IMR-90 (cell line): ENCODE data around the gene DOCK10. TPM values are rescaled to one million over a fixed set of nuclear protein-coding genes. Genes with fewer than 3 reads are reported as not detected.

Experiments used
- ATAC-seq: fragments of 200-7000 bp; cut with Tn5 transposase; 2 replicates; pipeline ENCODE4 v1.9.1; 2020; ENCODE audit warnings: low read depth, mild to moderate bottlenecking, moderate library complexity
- BruUV-seq: library from RNA; stranded (reverse); fragments of 400-500 nt; replicated peaks from 2 replicates; lab custom pipeline; 2021; lab: Mats Ljungman, UMichigan
- CTCF ChIA-PET: fragments of 300-600 bp; formaldehyde crosslinking; extraction: SDS; loops from one replicate; lab custom pipeline; 2021; ENCODE audit warnings: antibody characterized with exemption; lab: Yijun Ruan, JAX
- POLR2A ChIA-PET: fragments of 300-600 bp; sonication (Branson Sonifier 250); formaldehyde crosslinking; loops from one replicate; lab custom pipeline; 2022; ENCODE audit warnings: antibody characterized with exemption; ENCODE audit not compliant: unreplicated experiment; lab: Charles Lee
- DNase-seq: peaks from one replicate; pipeline ENCODE4 v3.0.0; 2013
- H2AFZ ChIP-seq: replicated peaks from 2 replicates; pipeline ENCODE3; 2013; ENCODE audit warnings: low read length, mild to moderate bottlenecking; ENCODE audit not compliant: poor library complexity
- H2AK5ac ChIP-seq: 2 replicates; pipeline ENCODE4 v1.6.1; 2013; ENCODE audit warnings: low read depth, low read length, inconsistent platforms
- H2AK9ac ChIP-seq: replicated peaks from 2 replicates; pipeline ENCODE3; 2013; ENCODE audit warnings: mild to moderate bottlenecking, low read depth, low read length, moderate library complexity; ENCODE audit not compliant: poor library complexity
- H2BK120ac ChIP-seq: 2 replicates; pipeline ENCODE4 v1.6.1; 2013; ENCODE audit warnings: low read depth, low read length, inconsistent platforms
- H2BK15ac ChIP-seq: 3 replicates; pipeline ENCODE4 v1.6.1; 2013; ENCODE audit warnings: low read depth, low read length, inconsistent platforms
- H2BK20ac ChIP-seq: 2 replicates; pipeline ENCODE4 v1.6.1; 2013; ENCODE audit warnings: low read depth, mild to moderate bottlenecking, inconsistent platforms, low read length, moderate library complexity
- H2BK5ac ChIP-seq: 2 replicates; pipeline ENCODE4 v1.6.1; 2013; ENCODE audit warnings: mild to moderate bottlenecking, low read depth, low read length, inconsistent platforms; ENCODE audit not compliant: poor library complexity, severe bottlenecking
- H3K14ac ChIP-seq: replicated peaks from 2 replicates; pipeline ENCODE4 v1.6.1; 2013; ENCODE audit warnings: low read depth, low read length, inconsistent platforms
- H3K18ac ChIP-seq: 2 replicates; pipeline ENCODE4 v1.6.1; 2013; ENCODE audit warnings: low read depth, low read length, control low read depth
- H3K23ac ChIP-seq: 2 replicates; pipeline ENCODE4 v1.6.1; 2013; ENCODE audit warnings: low read depth, low read length, inconsistent platforms
- H3K27ac ChIP-seq: 2 replicates; pipeline ENCODE4 v1.5.1; 2013; ENCODE audit warnings: mild to moderate bottlenecking, control low read depth, low read length; ENCODE audit not compliant: insufficient read depth
- H3K27me3 ChIP-seq: 2 replicates; pipeline ENCODE4 v1.6.1; 2013; ENCODE audit warnings: low read length; ENCODE audit not compliant: control insufficient read depth, insufficient read depth
- H3K36me3 ChIP-seq: 2 replicates; pipeline ENCODE4 v1.6.1; 2013; ENCODE audit warnings: low read length, mixed read lengths; ENCODE audit not compliant: control insufficient read depth, insufficient read depth
- H3K4ac ChIP-seq: 2 replicates; pipeline ENCODE4 v1.6.1; 2013; ENCODE audit warnings: low read depth, low read length, inconsistent platforms
- H3K4me1 ChIP-seq: 2 replicates; pipeline ENCODE4 v1.6.1; 2013; ENCODE audit warnings: low read length, mixed read lengths; ENCODE audit not compliant: control insufficient read depth, insufficient read depth
- H3K4me2 ChIP-seq: 2 replicates; pipeline ENCODE4 v1.6.1; 2013; ENCODE audit warnings: low read depth, mild to moderate bottlenecking, control low read depth, low read length, moderate library complexity
- H3K4me3 ChIP-seq: 2 replicates; pipeline ENCODE4 v1.5.1; 2013; ENCODE audit warnings: low read depth, mild to moderate bottlenecking, control low read depth, low read length, moderate library complexity; ENCODE audit not compliant: insufficient read depth
- H3K56ac ChIP-seq: 2 replicates; pipeline ENCODE4 v1.6.1; 2013; ENCODE audit warnings: low read length, inconsistent platforms; ENCODE audit not compliant: insufficient read depth; ENCODE audit errors: extremely low read depth
- H3K79me1 ChIP-seq, 2 experiments: 2 replicates each; pipeline ENCODE4 v1.6.1; 2013; ENCODE audit warnings: low read length in 2 of 2, inconsistent platforms in 1 of 2, low read depth in 1 of 2
- H3K9ac ChIP-seq: 2 replicates; pipeline ENCODE4 v1.6.1; 2013; ENCODE audit warnings: low read depth, low read length, control low read depth
- H3K9me1 ChIP-seq: 2 replicates; pipeline ENCODE4 v1.6.1; 2013; ENCODE audit warnings: low read length, inconsistent platforms; ENCODE audit not compliant: insufficient read depth
- H3K9me3 ChIP-seq: 2 replicates; pipeline ENCODE4 v1.6.1; 2013; ENCODE audit warnings: low read length; ENCODE audit not compliant: control insufficient read depth, insufficient read depth
- H4K20me1 ChIP-seq: 2 replicates; pipeline ENCODE4 v1.6.1; 2013; ENCODE audit warnings: low read length, inconsistent platforms; ENCODE audit not compliant: insufficient read depth
- H4K5ac ChIP-seq: 2 replicates; pipeline ENCODE4 v1.6.1; 2013; ENCODE audit warnings: mild to moderate bottlenecking, low read depth, low read length, control low read depth
- H4K8ac ChIP-seq, 2 experiments: 2 replicates each; pipeline ENCODE4 v1.6.1; 2013; ENCODE audit warnings: low read depth in 2 of 2, low read length in 2 of 2, control low read depth in 1 of 2, inconsistent platforms in 1 of 2
- H4K91ac ChIP-seq: 2 replicates; pipeline ENCODE4 v1.6.1; 2013; ENCODE audit warnings: low read depth, low read length, inconsistent platforms; ENCODE audit not compliant: insufficient read depth
- BHLHE40 ChIP-seq: fragments of 150-350 bp; IDR thresholded peaks from 2 replicates; pipeline ENCODE4 v1.6.1; 2016; ENCODE audit warnings: mild to moderate bottlenecking, low read depth, low read length
- CEBPB ChIP-seq: IDR thresholded peaks from 2 replicates; pipeline ENCODE4 v1.6.1; 2012; ENCODE audit warnings: low read depth, low read length, improper control_type of control experiment
- CHD1 ChIP-seq: IDR thresholded peaks from 2 replicates; pipeline ENCODE4 v1.6.1; 2012; ENCODE audit warnings: low read depth, low read length, improper control_type of control experiment
- FOS ChIP-seq: fragments of 150-350 bp; IDR thresholded peaks from 2 replicates; pipeline ENCODE4 v1.6.1; 2016; ENCODE audit warnings: low read depth, low read length
- MAFK ChIP-seq: IDR thresholded peaks from 2 replicates; pipeline ENCODE4 v1.6.1; 2012; ENCODE audit warnings: low read depth, low read length, improper control_type of control experiment
- MAZ ChIP-seq: IDR thresholded peaks from 2 replicates; pipeline ENCODE4 v1.6.1; 2012; ENCODE audit warnings: low read depth, mild to moderate bottlenecking, low read length, improper control_type of control experiment, moderate library complexity, borderline replicate concordance
- NFE2L2 ChIP-seq: fragments of 150-350 bp; IDR thresholded peaks from 2 replicates; pipeline ENCODE4 v1.6.1; 2016; ENCODE audit warnings: low read depth, mild to moderate bottlenecking, low read length
- POLR2A ChIP-seq: IDR thresholded peaks from 2 replicates; pipeline ENCODE4 v1.6.1; 2012; ENCODE audit warnings: mild to moderate bottlenecking, low read depth, low read length
- RAD21 ChIP-seq: IDR thresholded peaks from 2 replicates; pipeline ENCODE4 v1.6.1; 2012; ENCODE audit warnings: low read length, improper control_type of control experiment
- RCOR1 ChIP-seq: IDR thresholded peaks from 2 replicates; pipeline ENCODE4 v1.6.1; 2012; ENCODE audit warnings: mild to moderate bottlenecking, low read length, improper control_type of control experiment; ENCODE audit not compliant: insufficient replicate concordance
- RFX5 ChIP-seq: IDR thresholded peaks from 2 replicates; pipeline ENCODE4 v1.8.0; 2012; ENCODE audit warnings: low read depth, mild to moderate bottlenecking, low read length, moderate library complexity
- SMC3 ChIP-seq: fragments of 150-350 bp; IDR thresholded peaks from 2 replicates; pipeline ENCODE4 v1.6.1; 2016; ENCODE audit warnings: low read depth, mild to moderate bottlenecking, antibody characterized with exemption, low read length, moderate library complexity
- USF2 ChIP-seq: fragments of 150-350 bp; IDR thresholded peaks from 2 replicates; pipeline ENCODE4 v1.6.1; 2017; ENCODE audit warnings: mild to moderate bottlenecking, antibody characterized with exemption, low read length, low read depth
- WGBS, 2 experiments: methylation state at CpG; one replicate each; pipeline versions ENCODE4 v1.1.5 to v1.1.7; 2013; ENCODE audit warnings: missing lambda C conversion rate in 2 of 2; ENCODE audit not compliant: insufficient read length in 1 of 2; ENCODE audit errors: extremely low coverage in 2 of 2; 5-methylcytosine and 5-hydroxymethylcytosine counted together
- dilution Hi-C: fragments of 300-500 bp; cut with HindIII; formaldehyde crosslinking; loops from one replicate; pipeline ENCODE4 v1.14.3; 2018; ENCODE audit warnings: low sequenced_read_pairs; ENCODE audit not compliant: unreplicated experiment
- in situ Hi-C: fragments of 300-500 bp; cut with MboI; formaldehyde crosslinking; loops from 3 replicates; pipeline ENCODE4 v1.14.3; 2019; ENCODE audit warnings: low sequenced_read_pairs, inconsistent platforms, mixed read lengths
- intact Hi-C: fragments of 100-400 bp; cut with micrococcal nuclease; formaldehyde crosslinking; loops from 2 replicates; pipeline ENCODE4 v1.10.0; 2022
- polyA plus RNA-seq, 3 experiments: library from polyadenylated mRNA; depleted of rRNA; stranded (reverse); fragments of >200 nt; gene quantifications; 2 replicates each; pipeline ENCODE4 v1.2.3, GENCODE V29; 2012; ENCODE audit warnings: low replicate concordance in 1 of 3
- total RNA-seq: library from RNA; depleted of rRNA; stranded (reverse); fragments of >200 nt; gene quantifications from 2 replicates; pipeline ENCODE4 v1.2.3, GENCODE V29; 2012

Gene DOCK10
- total and polyA plus RNA-seq, 2 of the 4 experiments (the other 2 are of a cell fraction): 58.6 to 75.3 TPM

DNA sequence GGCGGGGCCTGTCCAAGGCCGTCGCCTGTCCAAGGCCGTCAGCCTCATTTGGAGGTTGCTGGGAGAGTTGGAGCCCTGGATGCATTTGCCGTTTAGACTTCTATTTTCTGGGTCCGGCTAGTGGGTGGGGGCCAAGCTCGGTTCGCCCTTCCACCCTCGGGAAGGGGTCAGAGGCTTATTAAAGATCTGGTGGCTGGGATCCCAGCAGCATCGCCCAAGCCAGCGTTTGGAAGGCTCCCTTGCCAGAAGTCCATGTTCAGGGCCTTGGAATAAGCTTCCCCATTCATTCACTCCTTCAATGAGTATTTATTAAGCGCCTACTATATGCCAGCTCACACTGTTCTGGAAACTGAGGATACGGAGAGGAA, 516 bp upstream of the DOCK10 start:
- no peaks in the 10 kb centered on the region for H3K9me3 ChIP-seq
- H3K4me2 ChIP-seq: peak overlapping the region; percentile 67
- ChIA-PET POLR2A (no interaction called here), CTCF (interaction anchor here (0.8 to 1.5 kb wide), 2 partner anchors 10 to 16 kb away, joined by 3 to 5 read pairs; no protein-coding TSS in a partner anchor)
- peaks cover 2% of the 10 kb centered on the region; the same call in 1 of the 2 replicates for H3K4me1 ChIP-seq
- H3K79me1 ChIP-seq: peaks cover 6 to 31% of the 10 kb centered on the region in 2 experiments; a peak in 3 of 4 replicates
- peak overlapping the region; percentile 61 for H2BK5ac ChIP-seq
- in situ Hi-C loops: no loop called here
- peak overlapping the region; percentile 65 for H3K23ac ChIP-seq
- H2BK20ac ChIP-seq: peak overlapping the region; percentile 54
- H3K14ac ChIP-seq: peak overlapping the region; percentile 50
- H3K9me1 ChIP-seq: peaks cover 9% of the 10 kb centered on the region
- H3K27me3 ChIP-seq: no peaks in the 10 kb centered on the region
- H4K20me1 ChIP-seq: no peaks in the 10 kb centered on the region
- peak overlapping the region; percentile 31 for H2AK9ac ChIP-seq
- H3K9ac ChIP-seq: peak overlapping the region; percentile 18; the same call in 1 of the 2 replicates
- peak overlapping the region; percentile 71 for H3K4ac ChIP-seq
- dilution Hi-C loops: no loop called here
- TF ChIP-seq CEBPB (no peak), CHD1 (no peak), RAD21 (no peak), SMC3 (no peak), MAFK (no peak), FOS (no peak), USF2 (no peak), NFE2L2 (no peak), RCOR1 (no peak), MAZ (no peak), POLR2A (no peak), RFX5 (no peak), BHLHE40 (no peak)
- H3K18ac ChIP-seq: peak overlapping the region; percentile 15; the same call in 1 of the 2 replicates
- intact Hi-C loops: loop anchor here (5.0 to 10.0 kb wide), 2 partner anchors 80 to 242 kb away; no protein-coding TSS in a partner anchor
- peak overlapping the region; percentile 14; the same call in 1 of the 2 replicates for H3K27ac ChIP-seq
- H4K91ac ChIP-seq: peak overlapping the region; percentile 62
- peak overlapping the region; percentile 87 for H3K4me3 ChIP-seq
- H2AFZ ChIP-seq: peak overlapping the region; percentile 91
- 0% methylated on average over 1 of the region's 13 CpGs; no CpG with 5 or more reads in 1 of the 2 experiments for WGBS, 2 experiments
- peak overlapping the region; percentile 73 for H2BK120ac ChIP-seq
- DNase-seq: no peak
- 0 out of 2 replicates have a peak, but pooled peaks have one; percentile 2 for ATAC-seq
- no TSS peak for BruUV-seq
- peak overlapping the region; percentile 54; the same call in 1 of the 2 replicates for H3K56ac ChIP-seq
- H4K8ac ChIP-seq: peak overlapping the region; percentile 38 to 61; a peak in 1 of 4 replicates
- no peak overlapping the region for H4K5ac ChIP-seq
- H2BK15ac ChIP-seq: no peak overlapping the region; the same call in 2 of the 3 replicates
- no peaks in the 10 kb centered on the region for H3K36me3 ChIP-seq
- H2AK5ac ChIP-seq: peak overlapping the region; percentile 35; the same call in 1 of the 2 replicates
